ENCODE results near the gene TMEM178B.

DNA sequence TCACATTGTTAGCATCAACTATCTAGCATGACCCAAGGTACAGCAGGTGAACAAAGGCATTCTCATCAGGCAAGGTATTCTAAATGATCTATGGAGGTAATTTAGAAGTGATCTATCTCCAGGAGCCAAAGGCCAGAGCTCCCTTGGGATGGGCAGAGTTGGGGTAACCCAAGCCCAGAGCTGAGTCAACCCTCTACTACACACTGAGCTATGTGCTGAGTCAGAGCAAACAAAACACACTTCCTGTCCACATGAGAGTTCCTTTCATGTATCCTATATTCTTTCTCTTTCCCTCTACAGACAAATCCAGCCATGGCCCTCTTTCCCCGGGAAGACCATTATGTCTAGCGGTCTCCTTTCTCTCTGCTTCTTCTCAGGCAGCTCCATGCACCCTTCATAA, 409.2 kb downstream of the TMEM178B start:
- no peak for TF ChIP-seq CTCF (IDR thresholded peaks at IDR 0.05 in 2 of 3, conservative IDR thresholded peaks at IDR 0.05 in 1 of 3; ENCODE audit: control insufficient read depth in 2 of 3, extremely low read depth in 1 of 3, insufficient read depth in 1 of 3, low read depth in 3 of 3, low read length in 3 of 3)
- no peak for TF ChIP-seq CHD2 (IDR thresholded peaks at IDR 0.05; ENCODE audit: borderline replicate concordance, low read depth, low read length)
- TF ChIP-seq ZNF384 (IDR thresholded peaks at IDR 0.05; ENCODE audit: borderline replicate concordance, low read depth, low read length): no peak
- TF ChIP-seq SUZ12 (IDR thresholded peaks at IDR 0.05; ENCODE audit: unreplicated experiment): no peak
- TF ChIP-seq, protein P1, sequence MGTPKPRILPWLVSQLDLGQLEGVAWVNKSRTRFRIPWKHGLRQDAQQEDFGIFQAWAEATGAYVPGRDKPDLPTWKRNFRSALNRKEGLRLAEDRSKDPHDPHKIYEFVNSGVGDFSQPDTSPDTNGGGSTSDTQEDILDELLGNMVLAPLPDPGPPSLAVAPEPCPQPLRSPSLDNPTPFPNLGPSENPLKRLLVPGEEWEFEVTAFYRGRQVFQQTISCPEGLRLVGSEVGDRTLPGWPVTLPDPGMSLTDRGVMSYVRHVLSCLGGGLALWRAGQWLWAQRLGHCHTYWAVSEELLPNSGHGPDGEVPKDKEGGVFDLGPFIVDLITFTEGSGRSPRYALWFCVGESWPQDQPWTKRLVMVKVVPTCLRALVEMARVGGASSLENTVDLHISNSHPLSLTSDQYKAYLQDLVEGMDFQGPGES (IDR thresholded peaks at IDR 0.05): no peak
- TF ChIP-seq ZBED1 (IDR thresholded peaks at IDR 0.05; ENCODE audit: borderline replicate concordance): no peak
- no peak for TF ChIP-seq RFX5 (IDR thresholded peaks at IDR 0.05; ENCODE audit: low read depth, low read length)
- no peak for TF ChIP-seq MYC (IDR thresholded peaks at IDR 0.05; ENCODE audit: insufficient read depth, insufficient read length, insufficient replicate concordance, low read length, severe bottlenecking)
- TF ChIP-seq POLR2AphosphoS5 (IDR thresholded peaks at IDR 0.05; ENCODE audit: low read length): no peak
- no peak for TF ChIP-seq TCF12 (IDR thresholded peaks at IDR 0.05; ENCODE audit: low read depth, low read length)
- TF ChIP-seq JUND (IDR thresholded peaks at IDR 0.05; ENCODE audit: low read depth, low read length): no peak
- no peak for TF ChIP-seq SP1 (IDR thresholded peaks at IDR 0.05; ENCODE audit: low read depth, low read length)
- no peak for TF ChIP-seq CBX3 (IDR thresholded peaks at IDR 0.05; ENCODE audit: borderline replicate concordance, low read depth)

Data from GM12878 (cell line).